Ectodermal cell (in vitro differentiated cells): ENCODE results near the gene AMBP.

Experiments used
- H3K27ac ChIP-seq: 2 replicates; pipeline ENCODE4 v1.7.0; 2013; ENCODE audit warnings: mild to moderate bottlenecking, low read depth, low read length; ENCODE audit not compliant: insufficient read depth, poor library complexity, severe bottlenecking
- H3K27me3 ChIP-seq: 2 replicates; pipeline ENCODE4 v1.7.0; 2013; ENCODE audit warnings: mild to moderate bottlenecking, low read length; ENCODE audit not compliant: insufficient read depth, control insufficient read depth, poor library complexity, severe bottlenecking
- H3K36me3 ChIP-seq: one replicate; pipeline ENCODE4 v1.7.0; 2013; ENCODE audit warnings: low read length; ENCODE audit not compliant: control insufficient read depth, insufficient read depth
- H3K4me1 ChIP-seq: one replicate; pipeline ENCODE4 v1.7.0; 2013; ENCODE audit warnings: low read length; ENCODE audit not compliant: control insufficient read depth, insufficient read depth
- H3K4me3 ChIP-seq: 2 replicates; pipeline ENCODE4 v1.7.0; 2013; ENCODE audit warnings: low read depth, low read length, control low read depth; ENCODE audit not compliant: insufficient read depth
- H3K9me3 ChIP-seq: 2 replicates; pipeline ENCODE4 v1.7.0; 2013; ENCODE audit warnings: mild to moderate bottlenecking, low read length, moderate library complexity; ENCODE audit not compliant: control insufficient read depth
- WGBS, 2 experiments: methylation state at CpG; one replicate each; pipeline ENCODE4 v1.1.7; 2013; ENCODE audit warnings: missing lambda C conversion rate in 2 of 2; 5-methylcytosine and 5-hydroxymethylcytosine counted together

Gene AMBP

GRCh38 chr9:114017741-114018715 is 60.1 kb downstream of the AMBP start:
- Histone ChIP-seq H3K4me3 (no peak overlapping the region), H3K9me3 (no peaks in the 10 kb centered on the region), H3K36me3 (peaks cover 46% of the 10 kb centered on the region), H3K27ac (no peak overlapping the region), H3K27me3 (no peaks in the 10 kb centered on the region), H3K4me1 (no peaks in the 10 kb centered on the region)
- WGBS, 2 experiments: 92 to 93% methylated on average over 6 of the region's 6 CpGs

- Histone ChIP-seq H3K4me1 (no peaks in the 10 kb centered on the region), H3K9me3 (peaks cover 5% of the 10 kb centered on the region), H3K4me3 (no peak overlapping the region), H3K27me3 (no peaks in the 10 kb centered on the region), H3K36me3 (peaks cover 50% of the 10 kb centered on the region), H3K27ac (no peak overlapping the region)
- 96 to 97% methylated on average over 14 of the region's 14 CpGs for WGBS, 2 experiments
Measured at GRCh38 chr9:114016629-114017423, 61.3 kb downstream of the AMBP start.

- H3K36me3 ChIP-seq: peaks cover 51% of the 10 kb centered on the region
- no peak overlapping the region for H3K4me3 ChIP-seq
- H3K9me3 ChIP-seq: peaks cover 5% of the 10 kb centered on the region
- H3K27me3 ChIP-seq: no peaks in the 10 kb centered on the region
- 95 to 97% methylated on average over 6 of the region's 6 CpGs for WGBS, 2 experiments
- no peaks in the 10 kb centered on the region for H3K4me1 ChIP-seq
- H3K27ac ChIP-seq: no peak overlapping the region
Measured at GRCh38 chr9:114016101-114016500, 62.0 kb downstream of the AMBP start.

GRCh38 chr9:114015607-114016006 is 62.5 kb downstream of the AMBP start:
- peaks cover 51% of the 10 kb centered on the region for H3K36me3 ChIP-seq
- peaks cover 5% of the 10 kb centered on the region for H3K9me3 ChIP-seq
- H3K27me3 ChIP-seq: no peaks in the 10 kb centered on the region
- H3K4me1 ChIP-seq: no peaks in the 10 kb centered on the region
- 93 to 99% methylated on average over 2 of the region's 2 CpGs for WGBS, 2 experiments
- H3K27ac ChIP-seq: no peak overlapping the region
- H3K4me3 ChIP-seq: no peak overlapping the region

GRCh38 chr9:114014044-114014443 is 64.1 kb downstream of the AMBP start:
- H3K4me3 ChIP-seq: no peak overlapping the region
- no peaks in the 10 kb centered on the region for H3K4me1 ChIP-seq
- no peak overlapping the region for H3K27ac ChIP-seq
- peaks cover 47% of the 10 kb centered on the region for H3K36me3 ChIP-seq
- H3K9me3 ChIP-seq: peaks cover 5% of the 10 kb centered on the region
- H3K27me3 ChIP-seq: no peaks in the 10 kb centered on the region

- Histone ChIP-seq H3K9me3 (peaks cover 5% of the 10 kb centered on the region), H3K27me3 (no peaks in the 10 kb centered on the region), H3K4me3 (no peak overlapping the region), H3K4me1 (no peaks in the 10 kb centered on the region), H3K27ac (no peak overlapping the region), H3K36me3 (peaks cover 30% of the 10 kb centered on the region)
- WGBS, 2 experiments: 94 to 97% methylated on average over 2 of the region's 2 CpGs
Measured at GRCh38 chr9:114012126-114012525, 66.0 kb downstream of the AMBP start.

- Histone ChIP-seq H3K27ac (no peak overlapping the region), H3K36me3 (peaks cover 24% of the 10 kb centered on the region)
- 86 to 87% methylated on average over 9 of the region's 9 CpGs for WGBS, 2 experiments
Measured at GRCh38 chr9:114011313-114011712, 66.8 kb downstream of the AMBP start.

More at GRCh38 chr9:114011313-114011712, 66.8 kb downstream of the AMBP start:
- H3K4me3 ChIP-seq: no peak overlapping the region
- no peaks in the 10 kb centered on the region for H3K4me1 ChIP-seq
- no peaks in the 10 kb centered on the region for H3K27me3 ChIP-seq
- peaks cover 5% of the 10 kb centered on the region for H3K9me3 ChIP-seq
